GM18868 (cell line): ENCODE data around the gene ERVV-1.
"Not testable (repeated sequence)": the region's sequence is repeated elsewhere in the genome, so short reads cannot be mapped to it uniquely, and the experiment has no call there.

ENCODE experiments used
- ATAC-seq: cut with Tn5 transposase; IDR thresholded peaks from one replicate; pipeline ENCODE4 v1.9.1; 2021; ENCODE audit warnings: mild to moderate bottlenecking, moderate library complexity; ENCODE audit not compliant: unreplicated experiment

The ERVV-1 gene, protein sequence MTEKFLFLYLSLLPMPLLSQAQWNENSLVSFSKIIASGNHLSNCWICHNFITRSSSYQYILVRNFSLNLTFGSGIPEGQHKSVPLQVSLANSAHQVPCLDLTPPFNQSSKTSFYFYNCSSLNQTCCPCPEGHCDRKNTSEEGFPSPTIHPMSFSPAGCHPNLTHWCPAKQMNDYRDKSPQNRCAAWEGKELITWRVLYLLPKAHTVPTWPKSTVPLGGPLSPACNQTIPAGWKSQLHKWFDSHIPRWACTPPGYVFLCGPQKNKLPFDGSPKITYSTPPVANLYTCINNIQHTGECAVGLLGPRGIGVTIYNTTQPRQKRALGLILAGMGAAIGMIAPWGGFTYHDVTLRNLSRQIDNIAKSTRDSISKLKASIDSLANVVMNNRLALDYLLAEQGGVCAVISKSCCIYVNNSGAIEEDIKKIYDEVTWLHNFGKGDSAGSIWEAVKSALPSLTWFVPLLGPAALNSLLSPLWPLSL

DNA sequence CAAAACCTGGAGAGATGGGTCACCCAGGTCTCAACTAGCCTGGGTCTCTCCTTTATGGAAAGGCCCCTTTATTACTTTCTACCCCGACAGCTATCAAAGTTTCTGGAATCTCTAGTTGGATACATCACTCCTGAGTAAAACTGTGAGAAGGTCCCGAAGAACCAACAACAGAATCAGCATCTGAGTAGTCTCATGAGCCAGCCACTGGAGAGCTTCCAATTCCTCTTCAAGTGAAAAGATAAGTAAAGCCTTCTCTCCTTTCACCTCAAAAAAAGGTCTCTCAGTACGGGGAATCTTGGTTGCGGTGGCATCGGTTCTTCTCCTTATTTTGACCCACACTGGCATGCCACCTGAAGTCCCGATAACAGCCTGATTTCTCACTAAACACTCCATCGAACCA is at the start of gene ERVV-1:
ERVV-1 (plus strand) TSS at position 301 of the 400 bp plus-strand sequence. CDS start 170 bp downstream, outside the sequence.
- no peak for ATAC-seq

DNA sequence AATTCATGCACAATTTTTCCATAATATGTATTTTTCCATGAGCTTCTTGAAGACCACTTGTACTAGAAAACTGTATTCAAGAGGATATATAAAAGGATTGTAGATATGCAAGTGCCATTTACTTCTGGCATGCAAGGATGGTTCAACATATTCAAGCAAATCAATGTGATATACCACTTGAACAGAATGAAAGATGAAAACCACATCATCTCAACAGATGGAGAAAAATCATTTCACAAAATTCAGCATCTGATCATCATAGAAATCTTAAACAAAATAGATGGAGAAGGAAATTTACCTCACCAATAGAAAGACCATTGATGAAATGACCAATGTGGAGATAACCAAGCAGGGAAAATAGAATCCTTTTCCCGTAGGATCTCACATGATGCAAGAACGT is 45.9 kb upstream of the ERVV-1 start:
- no peak for ATAC-seq

DNA sequence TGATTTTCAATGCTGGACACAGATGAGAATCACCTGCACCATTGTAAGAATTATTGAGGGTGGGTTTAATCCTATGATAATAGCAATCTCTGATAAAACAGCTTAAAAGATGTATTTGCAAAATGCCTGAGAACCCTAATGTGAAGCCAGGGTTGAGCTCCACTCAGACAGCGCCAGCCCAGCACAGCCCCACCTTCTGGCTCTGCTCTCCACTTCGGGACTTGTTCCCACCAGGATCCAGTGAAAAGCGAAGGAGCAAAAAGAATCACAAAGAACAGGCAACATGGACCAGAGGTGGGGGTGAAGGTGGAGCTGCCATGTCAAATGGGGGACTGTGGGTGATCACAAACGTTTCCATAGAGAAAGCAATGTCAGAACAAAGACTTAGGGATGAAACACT is 32.4 kb upstream of the ERVV-1 start:
- ATAC-seq = no peak

DNA sequence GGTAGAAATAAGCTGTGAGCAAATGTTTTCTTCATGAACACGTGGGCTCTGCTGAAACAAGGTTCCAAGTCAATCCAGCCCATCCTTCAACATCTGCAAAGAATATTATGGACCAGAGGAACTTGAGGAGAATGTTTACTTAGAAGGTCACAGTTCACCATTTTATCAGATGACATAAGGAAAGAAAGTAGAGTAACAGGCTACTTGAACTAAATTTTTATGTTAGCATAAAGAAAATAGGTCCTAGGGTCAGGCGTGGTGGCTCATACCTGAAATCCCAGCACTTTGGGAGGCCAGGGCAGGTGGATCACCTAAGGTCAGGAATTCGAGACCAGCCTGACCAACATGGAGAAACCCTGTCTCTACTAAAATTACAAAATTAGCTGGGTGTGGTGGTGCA is 30.6 kb upstream of the ERVV-1 start:
- ATAC-seq = not testable (repeated sequence)

DNA sequence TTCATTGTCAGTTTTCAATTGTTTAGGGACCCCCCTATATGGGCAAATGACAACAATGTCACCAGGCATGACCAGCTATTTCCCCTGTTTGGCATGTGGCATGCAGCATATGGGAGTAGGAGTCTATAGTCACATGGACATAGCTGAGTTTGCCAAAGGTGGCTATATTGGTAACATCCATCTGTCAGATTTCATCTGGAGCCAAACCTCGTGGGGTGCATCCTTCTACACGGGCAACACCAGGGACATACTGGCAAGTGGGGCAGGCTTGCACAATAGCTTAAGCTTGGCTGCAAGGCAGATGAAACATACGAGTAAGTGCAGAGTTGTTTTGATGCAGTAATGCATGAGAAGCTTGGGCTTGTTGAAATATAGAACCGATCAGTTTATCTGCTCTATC is 26.5 kb upstream of the ERVV-1 start:
- no peak for ATAC-seq

GRCh38 chr19:52988506-52988905 is 25.2 kb upstream of the ERVV-1 start:
- no peak for ATAC-seq

DNA sequence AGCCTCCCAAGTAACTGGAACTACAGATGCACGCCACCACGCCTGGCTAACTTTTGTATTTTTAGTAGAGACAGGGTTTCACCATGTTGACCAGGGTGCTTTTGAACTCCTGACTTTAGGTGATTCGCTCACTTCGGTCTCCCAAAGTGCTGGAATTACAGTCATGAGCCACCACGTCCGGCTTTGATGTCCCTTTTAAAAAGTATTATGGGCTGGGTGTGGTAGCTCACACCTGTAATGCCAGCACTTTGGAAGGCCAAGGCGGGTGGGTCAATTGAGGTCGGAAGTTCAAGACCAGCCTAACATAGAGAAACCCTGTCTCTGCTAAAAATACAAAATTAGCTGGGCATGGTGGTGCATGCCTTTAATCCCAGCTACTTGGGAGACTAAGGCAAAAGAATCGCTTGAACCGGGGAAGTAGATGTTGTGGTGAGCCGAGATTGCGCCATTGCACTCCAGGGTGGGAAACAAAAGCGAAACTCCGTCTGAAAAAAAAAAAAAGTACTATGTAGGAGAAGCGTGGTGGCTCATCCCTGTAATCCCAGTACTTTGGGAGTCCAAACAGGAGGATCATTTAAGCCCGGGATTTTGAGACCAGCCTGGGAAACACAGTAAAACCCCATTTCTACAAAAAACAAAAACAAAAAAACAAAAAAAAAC is 22.8 kb upstream of the ERVV-1 start:
- ATAC-seq = no peak

GRCh38 chr19:52991484-52991883 is 22.2 kb upstream of the ERVV-1 start:
- ATAC-seq = no peak

- ATAC-seq = no peak
Observed at GRCh38 chr19:52992109-52993004, 21.4 kb upstream of the ERVV-1 start.

- ATAC-seq = no peak
Observed at GRCh38 chr19:52993342-52994178, 20.2 kb upstream of the ERVV-1 start.

GRCh38 chr19:52995711-52996110 is 18.0 kb upstream of the ERVV-1 start:
- ATAC-seq = no peak

- ATAC-seq = no peak
Observed at GRCh38 chr19:52997975-52998374, 15.7 kb upstream of the ERVV-1 start.

- ATAC-seq = no peak
Observed at GRCh38 chr19:53002479-53002878, 11.2 kb upstream of the ERVV-1 start.

DNA sequence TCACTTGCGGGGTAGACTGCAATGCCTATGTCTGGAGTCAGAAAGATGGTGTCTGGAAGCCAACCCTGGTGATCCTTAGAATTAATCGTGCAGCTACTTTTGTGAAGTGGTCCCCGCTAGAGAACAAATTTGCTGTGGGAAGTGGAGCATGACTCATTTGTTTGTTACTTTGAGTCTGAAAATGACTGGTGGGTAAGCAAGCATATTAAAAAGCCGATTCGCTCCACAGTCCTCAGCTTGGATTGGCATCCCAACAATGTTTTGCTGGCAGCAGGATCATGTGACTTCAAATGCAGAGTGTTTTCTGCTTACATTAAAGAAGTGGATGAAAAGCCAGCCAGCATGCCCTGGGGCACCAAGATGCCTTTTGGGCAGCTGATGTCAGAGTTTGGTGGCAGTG is 9.5 kb upstream of the ERVV-1 start:
- ATAC-seq = no peak

DNA sequence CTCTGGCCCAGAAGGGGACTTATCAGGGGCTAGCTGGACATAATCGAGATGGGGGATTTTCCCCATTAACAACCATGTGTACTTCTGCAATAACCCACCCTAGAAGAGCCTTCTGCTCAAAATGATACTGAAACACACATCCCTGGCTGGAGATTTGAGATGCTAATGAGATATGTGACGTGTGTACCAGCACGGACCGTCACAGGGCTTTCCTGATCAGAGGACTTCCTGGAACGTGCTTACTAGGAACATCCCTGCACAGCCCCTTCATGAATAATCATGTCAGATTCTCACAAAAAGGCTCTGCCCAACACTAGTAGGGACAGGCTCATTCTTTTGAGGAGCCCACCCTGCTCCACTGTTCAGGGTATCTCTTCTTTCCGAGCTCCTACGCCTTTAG is 6.5 kb upstream of the ERVV-1 start:
- no peak for ATAC-seq

- no peak for ATAC-seq
Observed at GRCh38 chr19:53007606-53008005, 6.1 kb upstream of the ERVV-1 start.

- ATAC-seq = no peak
Observed at GRCh38 chr19:53008061-53008778, 5.5 kb upstream of the ERVV-1 start.

DNA sequence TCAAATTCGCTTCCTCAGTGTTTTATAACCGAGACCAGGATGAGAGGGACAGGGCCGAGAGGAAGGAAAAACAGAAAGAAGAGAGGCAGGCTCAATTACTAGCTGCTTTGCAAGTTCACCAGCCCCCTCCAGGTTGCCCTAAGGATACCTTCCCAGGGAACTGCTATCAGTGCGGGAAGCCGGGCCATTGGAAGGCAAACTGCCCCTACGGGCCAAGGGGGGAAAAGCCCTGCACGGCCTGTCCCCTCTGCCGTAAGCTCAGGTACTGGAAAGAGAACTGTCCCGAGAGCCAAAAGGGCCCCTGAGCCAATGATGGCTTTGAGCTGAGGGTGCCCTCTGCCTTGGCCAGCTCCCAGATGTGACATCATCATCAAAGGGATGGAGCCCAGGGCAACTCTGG is 3.2 kb upstream of the ERVV-1 start:
- ATAC-seq = no peak

DNA sequence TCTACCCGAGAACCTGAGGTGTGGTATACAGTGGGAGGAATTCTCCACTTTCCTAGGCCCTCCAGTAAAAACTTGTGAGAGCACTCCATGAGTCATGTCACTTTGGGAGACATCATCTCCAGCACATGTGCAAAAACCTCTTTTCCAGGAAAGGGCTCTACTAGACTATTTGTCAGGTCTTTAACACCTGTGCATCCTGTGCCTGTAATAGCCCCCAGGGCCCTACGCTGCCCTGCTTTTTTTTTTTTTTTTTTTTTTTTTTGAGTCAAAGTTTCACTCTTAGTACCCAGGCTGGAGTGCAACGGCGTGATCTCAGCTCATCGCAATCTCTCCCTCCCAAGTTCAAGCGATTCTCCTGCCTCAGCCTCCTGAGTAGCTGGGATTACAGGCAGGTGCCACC is 1.7 kb upstream of the ERVV-1 start:
- no peak for ATAC-seq

GRCh38 chr19:53015159-53015558 is 1.4 kb downstream of the ERVV-1 start:
- no peak for ATAC-seq
